A673 (cell line): ENCODE data around the gene SYT11. TPM values are rescaled to one million over a fixed set of nuclear protein-coding genes. Genes with fewer than 3 reads are reported as not detected.

Experiments used
- Bru-seq: library from RNA; stranded (reverse); fragments of 400-500 nt; gene quantifications from one replicate; lab custom pipeline; 2021; lab: Mats Ljungman, UMichigan
- BruChase-seq, 2 experiments: library from RNA; stranded (reverse); fragments of 400-500 nt; gene quantifications; one replicate each; lab custom pipeline; 2021; lab: Mats Ljungman, UMichigan
- BruUV-seq: library from RNA; stranded (reverse); fragments of 400-500 nt; replicated peaks from 2 replicates; lab custom pipeline; 2021; lab: Mats Ljungman, UMichigan
- CTCF ChIA-PET: fragments of 300-600 bp; sonication (Branson Sonifier 250); formaldehyde crosslinking; loops from one replicate; lab custom pipeline; 2022; ENCODE audit warnings: antibody characterized with exemption; lab: Charles Lee
- POLR2A ChIA-PET: fragments of 300-600 bp; sonication (Branson Sonifier 250); formaldehyde crosslinking; loops from one replicate; lab custom pipeline; 2022; ENCODE audit warnings: antibody characterized with exemption; ENCODE audit not compliant: low non-redundant PET; lab: Charles Lee
- DNase-seq: peaks from one replicate; pipeline ENCODE4 v3.0.0-alpha.2; 2015; ENCODE audit warnings: low spot score
- H3K27ac ChIP-seq: fragments of 200-600 bp; sonication (generic); 2 replicates; pipeline ENCODE4 v1.5.1; 2016; ENCODE audit warnings: mixed run types, low read depth, mild to moderate bottlenecking, mixed read lengths, antibody characterized with exemption, low read length; ENCODE audit not compliant: poor library complexity, severe bottlenecking
- H3K27me3 ChIP-seq: fragments of 200-600 bp; sonication (generic); replicated peaks from 2 replicates; pipeline ENCODE4 v1.6.1; 2017; ENCODE audit warnings: mixed run types, low read depth, mild to moderate bottlenecking, mixed read lengths, antibody characterized with exemption, low read length; ENCODE audit not compliant: insufficient read depth, poor library complexity
- H3K36me3 ChIP-seq: fragments of 200-600 bp; sonication (generic); 2 replicates; pipeline ENCODE4 v1.6.1; 2016; ENCODE audit warnings: mixed run types, mild to moderate bottlenecking, mixed read lengths, antibody characterized with exemption, low read length; ENCODE audit not compliant: insufficient read depth, poor library complexity, severe bottlenecking
- H3K4me1 ChIP-seq: fragments of 200-600 bp; sonication (generic); 2 replicates; pipeline ENCODE4 v1.6.1; 2017; ENCODE audit warnings: mixed run types, mild to moderate bottlenecking, mixed read lengths, antibody characterized with exemption, low read length; ENCODE audit not compliant: insufficient read depth, poor library complexity, severe bottlenecking
- H3K4me3 ChIP-seq: fragments of 200-600 bp; sonication (generic); 2 replicates; pipeline ENCODE4 v1.5.1; 2016; ENCODE audit warnings: low read depth, mixed run types, mild to moderate bottlenecking, mixed read lengths, low read length; ENCODE audit not compliant: poor library complexity, severe bottlenecking
- H3K9me3 ChIP-seq: fragments of 200-600 bp; sonication (generic); 2 replicates; pipeline ENCODE4 v1.6.1; 2016; ENCODE audit warnings: mixed run types, low read depth, mild to moderate bottlenecking, mixed read lengths, antibody characterized with exemption, low read length; ENCODE audit not compliant: poor library complexity, severe bottlenecking
- CTCF ChIP-seq: fragments of 300-800, 200-600 bp; sonication (generic); conservative IDR thresholded peaks from 2 replicates; pipeline ENCODE4 v1.5.1; 2017; ENCODE audit warnings: low read depth, mild to moderate bottlenecking, antibody characterized with exemption, low read length, moderate library complexity, mixed read lengths
- EZH2 ChIP-seq: fragments of 200-600 bp; sonication (generic); IDR thresholded peaks from 2 replicates; pipeline ENCODE4 v1.6.1; 2017; ENCODE audit warnings: borderline replicate concordance, low read depth, mild to moderate bottlenecking, mixed read lengths, antibody characterized with exemption, low read length; ENCODE audit not compliant: poor library complexity, severe bottlenecking
- intact Hi-C: fragments of 100-400 bp; cut with micrococcal nuclease; formaldehyde crosslinking; loops from one replicate; pipeline ENCODE4 v1.10.0; 2022; ENCODE audit not compliant: unreplicated experiment
- long read RNA-seq: library from polyadenylated mRNA; stranded (forward); transcript quantifications from one replicate; pipeline ENCODE4 v2.0.0, GENCODE V29; 2022
- total RNA-seq: library from RNA; stranded (reverse); gene quantifications from 2 replicates; pipeline ENCODE4 v1.2.3, GENCODE V29; 2021

The SYT11 gene
- total RNA-seq (10.2 and 10.6 TPM in 2 replicates), Bru-seq, nascent RNA (percentile 49 among the genes with signal in this experiment), BruChase-seq, experiment 1, labeled RNA remaining after a 2-hour chase (percentile 59 among the genes with signal in this experiment), BruChase-seq, experiment 2, labeled RNA remaining after a 6-hour chase (percentile 76 among the genes with signal in this experiment)
- long read RNA-seq, full-length matches to known transcripts = 6 of 12 reads
- long read RNA-seq, partial matches to known transcripts = 3 of 12 reads
- long read RNA-seq, other reads (novel, unspliced or antisense) = 3 of 12 reads

- CTCF ChIA-PET = no interaction called here
- TF ChIP-seq CTCF = no peak
- TF ChIP-seq EZH2 = no peak
Measured at GRCh38 chr1:155859234-155859829, at the start of gene SYT11. Gene SYT11, plus strand, starts transcription at chr1:155859567. Its CDS starts 195 bp downstream, at chr1:155859762.

GRCh38 chr1:155812878-155813277, 46.5 kb upstream of the SYT11 start:
- H3K36me3 ChIP-seq = peaks cover 42% of the 10 kb centered on the region
- no peaks in the 10 kb centered on the region for H3K9me3 ChIP-seq
- no peaks in the 10 kb centered on the region for H3K27me3 ChIP-seq
- intact Hi-C loops = no loop called here
- no peak overlapping the region for H3K27ac ChIP-seq
- no peaks in the 10 kb centered on the region for H3K4me1 ChIP-seq
- TF ChIP-seq CTCF (no peak), EZH2 (no peak)
- ChIA-PET CTCF (no interaction called here), POLR2A (no interaction called here)
- no peak for DNase-seq
- no TSS peak for BruUV-seq
- H3K4me3 ChIP-seq = no peak overlapping the region

More at GRCh38 chr1:155859234-155859829, at the start of gene SYT11:
- POLR2A ChIA-PET = interaction anchor here (0.5 kb wide), 1 partner anchor 214 kb away, joined by 4 read pairs; no protein-coding TSS in a partner anchor
- Histone ChIP-seq H3K4me1 (peaks cover 11% of the 10 kb centered on the region), H3K27ac (peak within 1 kb of the TSS; percentile 73), H3K36me3 (peaks cover 9% of the 10 kb centered on the region), H3K9me3 (no peaks in the 10 kb centered on the region), H3K27me3 (no peaks in the 10 kb centered on the region), H3K4me3 (peak within 1 kb of the TSS; percentile 50)
- BruUV-seq = no TSS peak
- intact Hi-C loops = no loop called here
- peak; percentile 98 for DNase-seq

GRCh38 chr1:155813672-155814071, 45.7 kb upstream of the SYT11 start:
- ChIA-PET CTCF (no interaction called here), POLR2A (no interaction called here)
- no TSS peak for BruUV-seq
- Histone ChIP-seq H3K4me3 (no peak overlapping the region), H3K36me3 (peaks cover 49% of the 10 kb centered on the region), H3K27me3 (no peaks in the 10 kb centered on the region), H3K4me1 (no peaks in the 10 kb centered on the region), H3K27ac (no peak overlapping the region), H3K9me3 (no peaks in the 10 kb centered on the region)
- no peak for DNase-seq
- TF ChIP-seq CTCF (no peak), EZH2 (no peak)
- intact Hi-C loops = no loop called here
